A549 (cell line): ENCODE measurements around the gene AKAP6. TPM values are rescaled to one million over a fixed set of nuclear protein-coding genes. Genes with fewer than 3 reads are reported as not detected.

Source experiments
- ATAC-seq, 2 experiments: fragments of 200-7000 bp in 1 of 2; fragments of >200 bp in 1 of 2; cut with Nextera tagmentation in 1 of 2; cut with Tn5 transposase in 1 of 2; 3 replicates each; pipeline versions ENCODE4 v1.8.0 to v1.9.1; 2018 to 2020; ENCODE audit warnings: mild to moderate bottlenecking in 1 of 2, moderate library complexity in 1 of 2
- CTCF ChIA-PET: fragments of 300-600 bp; sonication (Branson Sonifier 250); formaldehyde crosslinking; extraction: SDS; loops from one replicate; lab custom pipeline; 2021; ENCODE audit warnings: antibody characterized with exemption, inconsistent platforms; lab: Yijun Ruan, JAX
- POLR2A ChIA-PET: fragments of 350-600 bp; formaldehyde crosslinking; extraction: SDS; loops from one replicate; lab custom pipeline; 2021; ENCODE audit warnings: antibody characterized with exemption, inconsistent platforms; lab: Yijun Ruan, JAX
- DNase-seq, 2 experiments: peaks; one replicate each; pipeline versions ENCODE4 v3.0.0 to v3.0.0-alpha.2; 2011 to 2016; ENCODE audit warnings: low read depth in 1 of 2, low spot score in 1 of 2
- FAIRE-seq: peaks from 2 replicates; lab custom pipeline; 2011; peaks lifted over from hg19 to GRCh38; lab: Jason Lieb, UNC
- H3K27ac ChIP-seq, 2 experiments: fragments of >200 bp; sonication (Bioruptor Twin); formaldehyde crosslinking; 3 replicates each; pipeline ENCODE4 v1.5.1; 2016 to 2017
- H3K4me1 ChIP-seq: fragments of >200 bp; sonication (Bioruptor Twin); formaldehyde crosslinking; 3 replicates; pipeline ENCODE4 v1.6.1; 2016
- H3K4me2 ChIP-seq: fragments of >200 bp; sonication (Bioruptor Twin); formaldehyde crosslinking; 3 replicates; pipeline ENCODE4 v1.6.1; 2016
- H3K4me3 ChIP-seq: fragments of >200 bp; sonication (Bioruptor Twin); formaldehyde crosslinking; 3 replicates; pipeline ENCODE4 v1.5.1; 2016
- H3K9me3 ChIP-seq: fragments of >200 bp; sonication (Bioruptor Twin); formaldehyde crosslinking; 3 replicates; pipeline ENCODE4 v1.6.1; 2016
- CBX8 ChIP-seq: fragments of 200-600 bp; sonication (generic); IDR thresholded peaks from 2 replicates; pipeline ENCODE4 v1.6.1; 2016
- CEBPB ChIP-seq, 2 experiments: fragments of >200 bp in 1 of 2; sonication (Bioruptor Twin) in 1 of 2; formaldehyde crosslinking in 1 of 2; IDR thresholded peaks; 2 replicates each; pipeline ENCODE4 v1.6.1; 2012 to 2016
- CHD4 ChIP-seq: fragments of 200-600 bp; sonication (generic); IDR thresholded peaks from 2 replicates; pipeline ENCODE4 v1.6.1; 2016; ENCODE audit warnings: antibody characterized with exemption, mild to moderate bottlenecking, borderline replicate concordance
- E2F6 ChIP-seq: IDR thresholded peaks from 2 replicates; pipeline ENCODE4 v1.6.1; 2012; ENCODE audit warnings: low read depth, borderline replicate concordance
- EHMT2 ChIP-seq: fragments of 200-600 bp; sonication (generic); IDR thresholded peaks from 2 replicates; pipeline ENCODE4 v1.6.1; 2016; ENCODE audit warnings: antibody characterized with exemption, low read depth, mild to moderate bottlenecking, moderate library complexity
- FOSB ChIP-seq: fragments of 250-450 bp; sonication (Bioruptor Pico); IDR thresholded peaks from 2 replicates; pipeline ENCODE4 v1.5.0; 2020; ENCODE audit warnings: mild to moderate bottlenecking, moderate library complexity
- FOSL2 ChIP-seq, 2 experiments: fragments of 450-650 bp in 1 of 2; fragments of >200 bp in 1 of 2; sonication (Bioruptor Twin) in 1 of 2; formaldehyde crosslinking; IDR thresholded peaks; 2 replicates each; pipeline versions ENCODE4 v1.5.0 to v1.6.1; 2016 to 2020; ENCODE audit warnings: mild to moderate bottlenecking in 1 of 2, moderate library complexity in 1 of 2
- FOXS1 ChIP-seq: fragments of 250-450 bp; sonication (Bioruptor Pico); IDR thresholded peaks from 2 replicates; pipeline ENCODE4 v1.5.0; 2020; ENCODE audit warnings: mild to moderate bottlenecking, moderate library complexity
- GATA3 ChIP-seq: IDR thresholded peaks from 2 replicates; pipeline ENCODE4 v1.6.1; 2012; ENCODE audit warnings: borderline replicate concordance
- HES2 ChIP-seq: fragments of >200 bp; sonication (Bioruptor Twin); formaldehyde crosslinking; IDR thresholded peaks from 2 replicates; pipeline ENCODE4 v1.6.1; 2016
- HEYL ChIP-seq: fragments of 250-450 bp; sonication (Bioruptor Pico); IDR thresholded peaks from 2 replicates; pipeline ENCODE4 v1.8.0; 2021; ENCODE audit warnings: mild to moderate bottlenecking, moderate library complexity
- HOXA7 ChIP-seq: fragments of 250-450 bp; sonication (Bioruptor Pico); IDR thresholded peaks from 2 replicates; pipeline ENCODE4 v1.5.0; 2020; ENCODE audit warnings: mild to moderate bottlenecking, moderate library complexity
- HOXB13 ChIP-seq: fragments of 250-450 bp; sonication (Bioruptor Pico); IDR thresholded peaks from 2 replicates; pipeline ENCODE4 v1.5.0; 2020; ENCODE audit warnings: low read depth, mild to moderate bottlenecking, moderate library complexity
- HOXB5 ChIP-seq: fragments of 250-450 bp; sonication (Bioruptor Pico); IDR thresholded peaks from 2 replicates; pipeline ENCODE4 v1.5.0; 2020; ENCODE audit warnings: mild to moderate bottlenecking, moderate library complexity
- JUN ChIP-seq, 2 experiments: fragments of >200 bp; sonication (Bioruptor Twin); formaldehyde crosslinking; IDR thresholded peaks; 2 replicates in 1 of 2; 3 replicates in 1 of 2; pipeline ENCODE4 v1.6.1; 2016 to 2017
- JUNB ChIP-seq: fragments of >200 bp; sonication (Bioruptor Twin); formaldehyde crosslinking; IDR thresholded peaks from 2 replicates; pipeline ENCODE4 v1.6.1; 2016
- KDM1A ChIP-seq: fragments of 200-600 bp; sonication (generic); IDR thresholded peaks from 2 replicates; pipeline ENCODE4 v1.6.1; 2016; ENCODE audit warnings: low read depth, mild to moderate bottlenecking
- KDM5A ChIP-seq: fragments of 200-600 bp; sonication (generic); IDR thresholded peaks from 2 replicates; pipeline ENCODE4 v1.6.1; 2016; ENCODE audit warnings: antibody characterized with exemption, mild to moderate bottlenecking
- MAX ChIP-seq: IDR thresholded peaks from 2 replicates; pipeline ENCODE4 v1.6.1; 2012
- MYC ChIP-seq: IDR thresholded peaks from 2 replicates; pipeline ENCODE4 v1.6.1; 2012; ENCODE audit warnings: mild to moderate bottlenecking, inconsistent platforms, low read length, improper control_type of control experiment, borderline replicate concordance
- NFE2L2 ChIP-seq: fragments of 150-350 bp; conservative IDR thresholded peaks from 2 replicates; pipeline ENCODE4 v1.6.1; 2014; ENCODE audit warnings: low read length
- NPAS2 ChIP-seq: fragments of 250-450 bp; sonication (Bioruptor Pico); IDR thresholded peaks from 2 replicates; pipeline ENCODE4 v1.8.0; 2022; ENCODE audit warnings: mild to moderate bottlenecking, moderate library complexity, borderline replicate concordance
- NR3C1 ChIP-seq: fragments of >200 bp; sonication (Bioruptor Twin); formaldehyde crosslinking; IDR thresholded peaks from 3 replicates; pipeline ENCODE4 v1.6.1; 2017
- PBX3 ChIP-seq: IDR thresholded peaks from 2 replicates; pipeline ENCODE4 v1.6.1; 2012
- POLR2A ChIP-seq: IDR thresholded peaks from 2 replicates; pipeline ENCODE4 v1.6.1; 2012; ENCODE audit warnings: mild to moderate bottlenecking, low read length
- RAD21 ChIP-seq, 2 experiments: fragments of >200 bp in 1 of 2; sonication (Bioruptor Twin) in 1 of 2; formaldehyde crosslinking in 1 of 2; IDR thresholded peaks in 1 of 2; conservative IDR thresholded peaks in 1 of 2; 2 replicates in 1 of 2; 3 replicates in 1 of 2; pipeline ENCODE4 v1.6.1; 2012 to 2018; ENCODE audit warnings: inconsistent platforms in 1 of 2
- RCOR1 ChIP-seq: fragments of 150-350 bp; IDR thresholded peaks from 2 replicates; pipeline ENCODE4 v1.6.1; 2014; ENCODE audit warnings: antibody characterized with exemption, low read length, low read depth
- RNF2 ChIP-seq: fragments of 200-600 bp; sonication (generic); IDR thresholded peaks from 2 replicates; pipeline ENCODE4 v1.6.1; 2016; ENCODE audit warnings: low read depth, mild to moderate bottlenecking, antibody characterized with exemption, moderate library complexity, borderline replicate concordance
- TP53 ChIP-seq: fragments of 250-450 bp; sonication (Bioruptor Pico); IDR thresholded peaks from 2 replicates; pipeline ENCODE4 v1.5.0; 2021; ENCODE audit warnings: mild to moderate bottlenecking, moderate library complexity
- USF2 ChIP-seq: fragments of 450-650 bp; IDR thresholded peaks from 2 replicates; pipeline ENCODE4 v1.6.1; 2014; ENCODE audit warnings: antibody characterized with exemption
- ZC3H11A ChIP-seq: fragments of 450-650 bp; IDR thresholded peaks from 2 replicates; pipeline ENCODE4 v1.6.1; 2014; ENCODE audit warnings: antibody characterized with exemption, mild to moderate bottlenecking
- ZFP36 ChIP-seq: fragments of 450-650 bp; IDR thresholded peaks from 2 replicates; pipeline ENCODE4 v1.6.1; 2014; ENCODE audit warnings: borderline replicate concordance; ENCODE audit not compliant: partially characterized antibody
- ZNF302 ChIP-seq: fragments of 250-450 bp; sonication (Bioruptor Pico); IDR thresholded peaks from 2 replicates; pipeline ENCODE4 v1.9.0; 2021; ENCODE audit warnings: inconsistent platforms, mild to moderate bottlenecking, moderate library complexity
- WGBS: methylation state at CpG from one replicate; pipeline ENCODE4 v1.1.6; 2017; ENCODE audit errors: missing lambda C conversion rate; 5-methylcytosine and 5-hydroxymethylcytosine counted together
- polyA plus RNA-seq, 4 experiments: library from polyadenylated mRNA; depleted of rRNA in 3 of 4; stranded (reverse); fragments of >200 nt; fragmentation: RNase III in 1 of 4; extraction: RNeasy Plus Mini Kit Qiagen cat#74134 plus additional on column Dnase treatment in 1 of 4; gene quantifications; 2 replicates in 3 of 4; 3 replicates in 1 of 4; pipeline ENCODE4 v1.2.3, GENCODE V29; 2011 to 2017

AKAP6 gene
- polyA plus RNA-seq, 2 of the 4 experiments (the other 2 are of a cell fraction), result 0.27 to 1.9 TPM

- ATAC-seq (no peak), DNase-seq (no peak), FAIRE-seq (no peak)
- Histone ChIP-seq H3K9me3 (no peaks in the 10 kb centered on the region), H3K4me2 (no peak overlapping the region), H3K4me1 (no peaks in the 10 kb centered on the region; the same call in 2 of the 3 replicates), H3K27ac (no peak overlapping the region), H3K4me3 (no peak overlapping the region)
- TF ChIP-seq E2F6 (no peak), HOXA7 (CRISPR knock-in tag) (no peak)
- 96% methylated on average over 1 of the region's 1 CpG for WGBS
- ChIA-PET CTCF (interaction anchor here (1.5 kb wide), 1 partner anchor 1186 kb away, joined by 4 read pairs; no protein-coding TSS in a partner anchor), POLR2A (no interaction called here)
Observed at GRCh38 chr14:32607399-32607798, 278.3 kb downstream of the AKAP6 start.

GRCh38 chr14:32608857-32609256 is 279.8 kb downstream of the AKAP6 start:
- Histone ChIP-seq H3K4me1 (no peaks in the 10 kb centered on the region; the same call in 2 of the 3 replicates), H3K4me3 (no peak overlapping the region), H3K4me2 (no peak overlapping the region), H3K9me3 (no peaks in the 10 kb centered on the region), H3K27ac (no peak overlapping the region)
- ChIA-PET CTCF (interaction anchor here (0.6 to 1.5 kb wide), 2 partner anchors 19 to 1184 kb away, joined by 3 to 4 read pairs; no protein-coding TSS in a partner anchor), POLR2A (no interaction called here)
- no peak for FAIRE-seq
- DNase-seq, result no peak
- TF ChIP-seq FOSB (CRISPR knock-in tag) (no peak), NR3C1 (no peak), CBX8 (no peak), TP53 (CRISPR knock-in tag) (no peak), HOXB5 (CRISPR knock-in tag) (no peak), ZNF302 (CRISPR knock-in tag) (no peak), HES2 (no peak), KDM1A (no peak), JUN (IDR thresholded peaks at IDR 0.05) (no peak), FOSL2 (IDR thresholded peaks at IDR 0.05) (no peak), FOSL2 (CRISPR knock-in tag; IDR thresholded peaks at IDR 0.05) (no peak), HEYL (CRISPR knock-in tag) (no peak), RCOR1 (no peak), MYC (no peak), ZFP36 (no peak), RAD21 (conservative IDR thresholded peaks at IDR 0.05 in 1 of 2, IDR thresholded peaks at IDR 0.05 in 1 of 2) (no peak), NFE2L2 (no peak), GATA3 (no peak), MAX (no peak), NPAS2 (CRISPR knock-in tag) (no peak), CHD4 (no peak)
- WGBS, result 79% methylated on average over 1 of the region's 1 CpG
- no peak for ATAC-seq

GRCh38 chr14:32609388-32609787 is 280.3 kb downstream of the AKAP6 start:
- ATAC-seq (no peak), FAIRE-seq (no peak), DNase-seq (no peak)
- ChIA-PET POLR2A (no interaction called here), CTCF (interaction anchor here (0.6 kb wide), 1 partner anchor 18 kb away, joined by 3 read pairs; no protein-coding TSS in a partner anchor)
- H3K9me3 ChIP-seq, result no peaks in the 10 kb centered on the region
- H3K4me2 ChIP-seq, result no peak overlapping the region
- no peaks in the 10 kb centered on the region; the same call in 2 of the 3 replicates for H3K4me1 ChIP-seq
- TF ChIP-seq CEBPB (IDR thresholded peaks at IDR 0.05), result no peak
- no peak for TF ChIP-seq E2F6
- TF ChIP-seq KDM5A, result no peak
- TF ChIP-seq USF2, result no peak
- no peak for TF ChIP-seq EHMT2
- no peak for TF ChIP-seq RNF2
- TF ChIP-seq JUNB, result no peak
- no peak for TF ChIP-seq NR3C1
- no peak for TF ChIP-seq HOXB13 (CRISPR knock-in tag)
- no peak for TF ChIP-seq KDM1A
- no peak for TF ChIP-seq FOXS1
- TF ChIP-seq ZC3H11A, result no peak
- no peak for TF ChIP-seq POLR2A
- no peak for TF ChIP-seq PBX3
- no peak for TF ChIP-seq ZNF302 (CRISPR knock-in tag)
- no peak overlapping the region for H3K27ac ChIP-seq
- WGBS, result 63% methylated on average over 3 of the region's 3 CpGs
- H3K4me3 ChIP-seq, result no peak overlapping the region
